Heart right ventricle (tissue), 16 donors: Measurements from ENCODE around the gene UBTD1. TPM values are rescaled to one million over a fixed set of nuclear protein-coding genes. Genes with fewer than 3 reads are reported as not detected.

Experiments used
- ATAC-seq, 8 donors: fragments of 200-7000 bp; cut with Tn5 transposase; one replicate each; pipeline ENCODE4 v1.9.1; 2020; ENCODE audit warnings: mild to moderate bottlenecking in 8 of 8, moderate library complexity in 8 of 8, moderate number of reproducible peaks in 1 of 8
- DNase-seq, 2 donors: peaks; one replicate each; pipeline ENCODE4 v3.0.0-alpha.2; 2020
- H3K27ac ChIP-seq, 10 donors: fragments of 200-600 bp; sonication (generic) in 2 of 10; one replicate each; pipeline versions ENCODE4 v1.5.0 to v1.8.0; 2020 to 2022; ENCODE audit warnings: mild to moderate bottlenecking in 3 of 10
- H3K27me3 ChIP-seq, 7 donors: fragments of 200-600 bp; one replicate each; pipeline ENCODE4 v1.8.0; 2021 to 2022; ENCODE audit warnings: mild to moderate bottlenecking in 2 of 7
- H3K36me3 ChIP-seq, 9 donors: fragments of 200-600 bp; sonication (generic) in 1 of 9; one replicate each; pipeline versions ENCODE4 v1.5.0 to v1.8.0; 2020 to 2022; ENCODE audit warnings: mild to moderate bottlenecking in 2 of 9
- H3K4me1 ChIP-seq, 9 donors: fragments of 200-600 bp; sonication (generic) in 1 of 9; one replicate each; pipeline versions ENCODE4 v1.5.0 to v1.8.0; 2020 to 2022; ENCODE audit warnings: mild to moderate bottlenecking in 4 of 9
- H3K4me3 ChIP-seq, 10 donors: fragments of 200-600 bp; sonication (generic) in 2 of 10; one replicate each; pipeline versions ENCODE4 v1.5.0 to v1.8.0; 2020 to 2022; ENCODE audit warnings: mild to moderate bottlenecking in 7 of 10, moderate library complexity in 2 of 10
- H3K9me3 ChIP-seq, 11 donors: fragments of 200-600 bp in 10 of 11; sonication (generic) in 2 of 11; one replicate each; pipeline versions ENCODE4 v1.5.0 to v1.8.0; 2013 to 2022; ENCODE audit warnings: mild to moderate bottlenecking in 2 of 11, control low read depth in 1 of 11, moderate library complexity in 1 of 11
- CTCF ChIP-seq, 9 donors: fragments of 200-600 bp; sonication (generic) in 2 of 9; IDR thresholded peaks; one replicate each; pipeline versions ENCODE4 v1.5.0 to v1.8.0; 2021 to 2022; ENCODE audit warnings: antibody characterized with exemption in 9 of 9, mild to moderate bottlenecking in 5 of 9, moderate library complexity in 1 of 9
- WGBS, 2 donors: extraction: QIAGEN DNeasy Blood & Tissue Kit; methylation state at CpG; one replicate each; pipeline ENCODE4 v1.1.7; 2013; ENCODE audit warnings: inconsistent platforms in 1 of 2; 5-methylcytosine and 5-hydroxymethylcytosine counted together
- intact Hi-C, 10 donors: fragments of 100-400 bp; cut with DNase I; formaldehyde crosslinking; loops; one replicate each; pipeline versions ENCODE4 v1.11.1 to v1.14.2; 2022
- polyA plus RNA-seq, 2 donors: library from polyadenylated mRNA; stranded (reverse); fragments of 200-250 nt; gene quantifications; one replicate each; pipeline ENCODE4 v1.2.3, GENCODE V29; 2013
- total RNA-seq, 10 donors: library from RNA; stranded (reverse); fragmentation: NEBNext Ultra II Directional in 3 of 10; extraction: Animal tissue kit (Norgen Biotek cat#: 25700) in 3 of 10; gene quantifications; one replicate each; pipeline versions ENCODE4 v1.2.1 to v1.2.4, GENCODE V29; 2021 to 2023
- donor health status: Arrhythmogenic right ventricular cardiomyopathy.
- donor health status: ischemic (EF 13 %, LVEDD 7.1; RV severe dilation, severe dysfunction).
- donor health status: healthy with polysubstance abuse.
- donor health status: DM: no; HTN: yes; CAD: no.
- donor health status: DM: no; HTN: no; CAD: no.
- donor health status: ischemic (EF 25% LVEDD 6.9; RV normal size, moderate dysfunction).
- donor health status: ischemic (EF 25% LVEDD 5.7; RV mildly dilated, moderate dysfunction).
- donor health status: healthy.
- donor health status: DM: yes; HTN: yes; CAD: no.
- donor health status: Ischemic cardiomyopathy.
- donor health status: ischemic (EF 35%, LVEDD 5.7; RV mildly dilated, moderate dysfunction).
- donor health status: nonischemic (EF 11% LVEDD 7.7; RV severe dilation, severe dysfunction).
- donor health status: DM: yes; HTN: yes; CAD: no.
- donor health status: PGD.
- donor health status: ischemic (EF 29% LVEDD 5.4; RV normal size, mild dysfunction).
- donor health status: nonischemic (EF 23%, LVEDD 6.1; RV moderate dilation, normal function).

Gene UBTD1
- total and polyA plus RNA-seq, 12 donors, result 13.6 to 56.0 (median 21.3) TPM

GRCh38 chr10:97514344-97514743 lies 15.6 kb downstream of the UBTD1 start:
- H3K4me3 ChIP-seq, result no peak overlapping the region
- H3K4me1 ChIP-seq, result peaks cover 16 to 84% (median 59%) of the 10 kb centered on the region in 9 donors
- 49 to 59% methylated on average over 10 of the region's 10 CpGs for WGBS, 2 donors
- no peak for TF ChIP-seq CTCF (IDR thresholded peaks at IDR 0.05)
- H3K27me3 ChIP-seq, result no peaks in the 10 kb centered on the region
- no peaks in the 10 kb centered on the region for H3K9me3 ChIP-seq
- intact Hi-C loops, result no loop called here
- ATAC-seq (peak in 7 of 8 donors; percentile 40 to 86 (median 74)), DNase-seq (peak in 1 of 2 donors; percentile 31)
- no peaks in the 10 kb centered on the region for H3K36me3 ChIP-seq
- peak overlapping the region in 7 of 10 donors; percentile 18 to 67 (median 48) for H3K27ac ChIP-seq

GRCh38 chr10:97515271-97515978 lies 16.7 kb downstream of the UBTD1 start:
- H3K9me3 ChIP-seq, result no peaks in the 10 kb centered on the region
- peaks cover 16 to 95% (median 66%) of the 10 kb centered on the region in 9 donors for H3K4me1 ChIP-seq
- H3K27me3 ChIP-seq, result no peaks in the 10 kb centered on the region
- 79% methylated on average over 10 of the region's 10 CpGs for WGBS, 2 donors
- TF ChIP-seq CTCF (IDR thresholded peaks at IDR 0.05), result no peak
- intact Hi-C loops, result no loop called here
- H3K27ac ChIP-seq, result peak overlapping the region in 4 of 10 donors; percentile 19 to 67 (median 54)
- ATAC-seq (peak in 4 of 8 donors; percentile 28 to 46 (median 40)), DNase-seq (no peak)
- H3K36me3 ChIP-seq, result no peaks in the 10 kb centered on the region
- no peak overlapping the region for H3K4me3 ChIP-seq

- Histone ChIP-seq H3K9me3 (no peaks in the 10 kb centered on the region), H3K4me3 (no peak overlapping the region), H3K4me1 (peaks cover 18 to 98% (median 74%) of the 10 kb centered on the region in 9 donors), H3K36me3 (no peaks in the 10 kb centered on the region), H3K27me3 (no peaks in the 10 kb centered on the region), H3K27ac (peak overlapping the region in 8 of 10 donors; percentile 9 to 78 (median 50))
- 88 to 93% methylated on average over 15 of the region's 15 CpGs for WGBS, 2 donors
- intact Hi-C loops, result no loop called here
- DNase-seq (no peak), ATAC-seq (no peak)
- TF ChIP-seq CTCF (IDR thresholded peaks at IDR 0.05), result no peak
These were observed 18.5 kb downstream of the UBTD1 start for GRCh38 chr10:97517096-97517750.

GRCh38 chr10:97517778-97518300 lies 19.1 kb downstream of the UBTD1 start:
- intact Hi-C loops, result no loop called here
- Histone ChIP-seq H3K27ac (peak overlapping the region; percentile 3 to 78 (median 50)), H3K27me3 (no peaks in the 10 kb centered on the region), H3K36me3 (no peaks in the 10 kb centered on the region), H3K4me3 (no peak overlapping the region), H3K9me3 (no peaks in the 10 kb centered on the region), H3K4me1 (peaks cover 18 to 98% (median 74%) of the 10 kb centered on the region in 9 donors)
- WGBS, 2 donors, result 51 to 65% methylated on average over 6 of the region's 6 CpGs
- no peak for TF ChIP-seq CTCF (IDR thresholded peaks at IDR 0.05)
- ATAC-seq (peak in 1 of 8 donors; percentile 16), DNase-seq (no peak)
